ENCODE results near the gene PIM2.

Gene PIM2

DNA sequence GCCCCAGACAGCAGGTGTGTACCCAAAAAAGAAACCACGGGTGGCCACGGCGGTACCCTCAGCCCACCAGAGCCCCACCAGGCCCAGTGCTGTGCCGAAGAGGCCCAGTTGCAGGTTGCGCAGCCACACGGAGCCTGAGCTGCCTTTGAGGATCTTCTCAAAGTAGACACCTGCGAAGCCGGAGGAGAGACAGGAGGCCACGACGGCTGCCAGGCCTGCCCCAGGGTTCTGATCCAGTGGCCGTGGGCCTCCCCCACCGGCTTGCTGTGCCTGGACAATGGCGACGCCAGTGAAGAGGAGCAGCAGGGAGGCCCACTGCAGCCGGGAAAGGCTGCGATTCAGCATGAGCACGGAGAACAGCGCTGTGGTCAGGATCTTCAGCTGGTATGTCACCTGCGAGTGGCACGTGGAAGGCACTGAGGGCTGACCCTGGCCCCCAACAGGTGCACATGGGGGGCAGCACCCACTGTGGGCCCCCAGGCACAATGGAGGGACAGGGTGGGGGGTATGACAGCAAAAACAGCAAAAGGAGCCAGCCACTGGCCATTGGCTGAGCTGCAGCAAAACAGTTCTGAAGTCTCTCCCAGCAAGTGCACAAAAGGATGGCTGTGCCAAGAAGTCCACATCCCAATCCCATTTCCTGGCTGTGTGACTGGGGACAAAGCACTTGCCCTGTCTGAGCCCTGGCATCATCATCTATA, 13.6 kb downstream of the PIM2 start:
- TF ChIP-seq EZH2 (IDR thresholded peaks at IDR 0.05; ENCODE audit: borderline replicate concordance, low read length): no peak
- TF ChIP-seq, protein P1, sequence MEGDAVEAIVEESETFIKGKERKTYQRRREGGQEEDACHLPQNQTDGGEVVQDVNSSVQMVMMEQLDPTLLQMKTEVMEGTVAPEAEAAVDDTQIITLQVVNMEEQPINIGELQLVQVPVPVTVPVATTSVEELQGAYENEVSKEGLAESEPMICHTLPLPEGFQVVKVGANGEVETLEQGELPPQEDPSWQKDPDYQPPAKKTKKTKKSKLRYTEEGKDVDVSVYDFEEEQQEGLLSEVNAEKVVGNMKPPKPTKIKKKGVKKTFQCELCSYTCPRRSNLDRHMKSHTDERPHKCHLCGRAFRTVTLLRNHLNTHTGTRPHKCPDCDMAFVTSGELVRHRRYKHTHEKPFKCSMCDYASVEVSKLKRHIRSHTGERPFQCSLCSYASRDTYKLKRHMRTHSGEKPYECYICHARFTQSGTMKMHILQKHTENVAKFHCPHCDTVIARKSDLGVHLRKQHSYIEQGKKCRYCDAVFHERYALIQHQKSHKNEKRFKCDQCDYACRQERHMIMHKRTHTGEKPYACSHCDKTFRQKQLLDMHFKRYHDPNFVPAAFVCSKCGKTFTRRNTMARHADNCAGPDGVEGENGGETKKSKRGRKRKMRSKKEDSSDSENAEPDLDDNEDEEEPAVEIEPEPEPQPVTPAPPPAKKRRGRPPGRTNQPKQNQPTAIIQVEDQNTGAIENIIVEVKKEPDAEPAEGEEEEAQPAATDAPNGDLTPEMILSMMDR (IDR thresholded peaks at IDR 0.05; ENCODE audit: low read length): no peak
- Histone ChIP-seq H3K27me3 (ENCODE audit: insufficient read depth, low read length) (no peaks in the 10 kb centered on the region), H3K27ac (ENCODE audit: low read depth, low read length, poor library complexity, severe bottlenecking) (no peak overlapping the region), H3K9ac (ENCODE audit: low read length) (no peak overlapping the region), H3K4me3 (ENCODE audit: low read depth, low read length, poor library complexity, severe bottlenecking) (no peak overlapping the region), H3K36me3 (ENCODE audit: insufficient read depth, low read length) (peaks cover 40% of the 10 kb centered on the region), H3F3A (ENCODE audit: insufficient read depth, low read length) (no peaks in the 10 kb centered on the region), H3K79me2 (ENCODE audit: insufficient read depth, low read length) (no peaks in the 10 kb centered on the region), H3K4me2 (ENCODE audit: low read length) (no peak overlapping the region), H2AFZ (ENCODE audit: low read length) (no peak overlapping the region), H4K20me1 (ENCODE audit: insufficient read depth, low read length) (no peaks in the 10 kb centered on the region), H3K4me1 (ENCODE audit: insufficient read depth, low read length, severe bottlenecking) (peaks cover 3% of the 10 kb centered on the region), H3K9me2 (ENCODE audit: low read depth, low read length) (no peaks in the 10 kb centered on the region), H3K9me3 (ENCODE audit: low read length) (no peaks in the 10 kb centered on the region)

DNA sequence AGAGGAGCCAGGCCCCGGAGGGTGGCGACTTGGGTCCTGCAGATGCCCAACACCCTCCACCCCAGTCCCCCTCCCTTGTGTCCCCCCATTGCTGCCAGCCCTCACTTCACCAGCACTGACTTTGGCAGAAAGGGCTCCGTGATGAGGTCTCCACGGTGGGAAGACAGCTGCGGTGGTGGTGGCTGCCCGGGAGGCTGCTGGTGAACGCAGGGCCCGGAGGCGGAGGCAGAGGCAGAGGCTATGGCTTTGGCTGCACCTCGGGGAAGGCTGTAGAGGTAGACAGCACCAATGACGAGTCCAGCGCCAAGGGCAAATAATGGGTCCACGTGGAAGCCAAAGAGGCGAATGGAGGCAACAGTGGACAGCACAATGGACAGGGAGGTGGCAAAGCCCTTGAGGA, 14.2 kb downstream of the PIM2 start:
- H3K9me2 ChIP-seq (ENCODE audit: low read depth, low read length): no peaks in the 10 kb centered on the region
- no peaks in the 10 kb centered on the region for H3K9me3 ChIP-seq (ENCODE audit: low read length)
- no peak overlapping the region for H2AFZ ChIP-seq (ENCODE audit: low read length)
- TF ChIP-seq, protein P1 (IDR thresholded peaks at IDR 0.05; ENCODE audit: low read length): no peak
- no peak for TF ChIP-seq EZH2 (IDR thresholded peaks at IDR 0.05; ENCODE audit: borderline replicate concordance, low read length)
- peaks cover 42% of the 10 kb centered on the region for H3K36me3 ChIP-seq (ENCODE audit: insufficient read depth, low read length)
- H3K79me2 ChIP-seq (ENCODE audit: insufficient read depth, low read length): peaks cover under 1% of the 10 kb centered on the region; the same call in 1 of the 2 replicates
- H3K9ac ChIP-seq (ENCODE audit: low read length): no peak overlapping the region
- peaks cover under 1% of the 10 kb centered on the region for H3K4me1 ChIP-seq (ENCODE audit: insufficient read depth, low read length, severe bottlenecking)
- H3K4me3 ChIP-seq (ENCODE audit: low read depth, low read length, poor library complexity, severe bottlenecking): no peak overlapping the region
- H3K27me3 ChIP-seq (ENCODE audit: insufficient read depth, low read length): no peaks in the 10 kb centered on the region
- H3K4me2 ChIP-seq (ENCODE audit: low read length): no peak overlapping the region
- no peak overlapping the region for H3K27ac ChIP-seq (ENCODE audit: low read depth, low read length, poor library complexity, severe bottlenecking)
- no peaks in the 10 kb centered on the region for H3F3A ChIP-seq (ENCODE audit: insufficient read depth, low read length)
- H4K20me1 ChIP-seq (ENCODE audit: insufficient read depth, low read length): no peaks in the 10 kb centered on the region

DNA sequence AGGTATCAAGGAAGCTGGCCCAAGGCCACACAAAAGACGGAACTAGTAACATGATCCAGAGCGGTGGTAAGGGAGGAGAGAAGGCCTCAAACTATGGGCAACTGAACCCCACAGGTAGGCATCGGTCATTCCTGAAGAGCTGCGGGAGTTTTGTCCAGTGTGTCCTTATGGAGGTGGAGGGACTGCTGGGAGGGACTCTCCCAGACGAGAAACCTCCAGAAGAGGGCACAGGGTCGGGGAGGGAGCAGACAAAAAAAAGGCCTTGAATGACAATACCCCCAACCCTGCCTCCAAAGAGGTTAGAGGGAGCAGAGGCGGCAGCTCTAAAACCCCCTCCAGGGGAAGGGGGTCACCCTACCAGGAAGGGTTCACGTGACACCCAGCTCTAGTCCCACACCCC, 14.6 kb downstream of the PIM2 start:
- TF ChIP-seq, protein P1 (IDR thresholded peaks at IDR 0.05; ENCODE audit: low read length): no peak
- TF ChIP-seq EZH2 (IDR thresholded peaks at IDR 0.05; ENCODE audit: borderline replicate concordance, low read length): no peak
- H4K20me1 ChIP-seq (ENCODE audit: insufficient read depth, low read length): no peaks in the 10 kb centered on the region

More for the DNA sequence above, 14.6 kb downstream of the PIM2 start:
- H3K4me2 ChIP-seq (ENCODE audit: low read length): no peak overlapping the region
- H3K9me3 ChIP-seq (ENCODE audit: low read length): no peaks in the 10 kb centered on the region
- no peak overlapping the region for H3K27ac ChIP-seq (ENCODE audit: low read depth, low read length, poor library complexity, severe bottlenecking)
- no peak overlapping the region for H2AFZ ChIP-seq (ENCODE audit: low read length)
- H3K4me1 ChIP-seq (ENCODE audit: insufficient read depth, low read length, severe bottlenecking): peaks cover 5% of the 10 kb centered on the region
- peaks cover 5% of the 10 kb centered on the region; the same call in 1 of the 2 replicates for H3K79me2 ChIP-seq (ENCODE audit: insufficient read depth, low read length)
- H3K36me3 ChIP-seq (ENCODE audit: insufficient read depth, low read length): peaks cover 47% of the 10 kb centered on the region
- H3K27me3 ChIP-seq (ENCODE audit: insufficient read depth, low read length): no peaks in the 10 kb centered on the region
- no peak overlapping the region for H3K9ac ChIP-seq (ENCODE audit: low read length)
- no peaks in the 10 kb centered on the region for H3K9me2 ChIP-seq (ENCODE audit: low read depth, low read length)
- H3F3A ChIP-seq (ENCODE audit: insufficient read depth, low read length): no peaks in the 10 kb centered on the region
- no peak overlapping the region for H3K4me3 ChIP-seq (ENCODE audit: low read depth, low read length, poor library complexity, severe bottlenecking)

All from OCI-LY1 (cell line).